H1 (cell line): ENCODE data around the gene ARHGAP42.

Source experiments
- CTCF ChIP-seq, 3 experiments: IDR thresholded peaks; 1 replicate in 2 of 3; 2 replicates in 1 of 3; pipeline versions ENCODE4 v1.5.1 to v1.6.1; 2011; ENCODE audit warnings: low read length in 3 of 3, mild to moderate bottlenecking in 3 of 3, inconsistent platforms in 2 of 3, low read depth in 1 of 3, moderate library complexity in 1 of 3; ENCODE audit not compliant: insufficient read depth in 1 of 3; ENCODE audit errors: control extremely low read depth in 1 of 3
- E2F6 ChIP-seq: IDR thresholded peaks from 2 replicates; pipeline ENCODE4 v1.6.1; 2012; ENCODE audit warnings: inconsistent platforms
- EZH2 ChIP-seq: fragments of 200-600 bp; sonication (generic); IDR thresholded peaks from 2 replicates; pipeline ENCODE4 v1.7.1; 2012; ENCODE audit warnings: low read depth, mild to moderate bottlenecking, moderate library complexity, low read length, inconsistent platforms; ENCODE audit not compliant: severe bottlenecking

- TF ChIP-seq E2F6 (no peak), EZH2 (no peak), CTCF (IDR thresholded peaks at IDR 0.05; ENCODE audit: control extremely low read depth in 1 of 3, insufficient read depth in 1 of 3, low read depth in 1 of 3, low read length in 3 of 3) (no peak)
Observed at GRCh38 chr11:100882957-100883356, 195.9 kb downstream of the ARHGAP42 start.
